ENCODE results near the gene VSTM2B.

- TF ChIP-seq CTCF (conservative IDR thresholded peaks at IDR 0.05) (no peak), ZFX (IDR thresholded peaks at IDR 0.05) (no peak)
Observed at GRCh38 chr19:29571181-29571580, 45.4 kb downstream of the VSTM2B start.

Measured in C4-2B (cell line).